BLaER1 (cell line): Measurements from ENCODE around the gene GREM1.

ENCODE experiments used
- H3K27ac ChIP-seq: shearing (Covaris generic); formaldehyde crosslinking; 2 replicates; pipeline ENCODE4 v1.8.1; 2022
- H3K27me3 ChIP-seq: shearing (Covaris generic); formaldehyde crosslinking; 2 replicates; pipeline ENCODE4 v1.8.1; 2022
- H3K36me3 ChIP-seq: shearing (Covaris generic); formaldehyde crosslinking; 2 replicates; pipeline ENCODE4 v1.8.1; 2022
- H3K4me1 ChIP-seq: shearing (Covaris generic); formaldehyde crosslinking; 2 replicates; pipeline ENCODE4 v1.8.1; 2022
- H3K4me2 ChIP-seq: shearing (Covaris generic); formaldehyde crosslinking; 2 replicates; pipeline ENCODE4 v1.8.1; 2022
- H3K4me3 ChIP-seq: shearing (Covaris generic); formaldehyde crosslinking; 2 replicates; pipeline ENCODE4 v1.8.1; 2022
- H3K9ac ChIP-seq: shearing (Covaris generic); formaldehyde crosslinking; 2 replicates; pipeline ENCODE4 v1.8.1; 2022
- H3K9me3 ChIP-seq: shearing (Covaris generic); formaldehyde crosslinking; 2 replicates; pipeline ENCODE4 v1.8.1; 2022
- H4K20me1 ChIP-seq: shearing (Covaris generic); formaldehyde crosslinking; 2 replicates; pipeline ENCODE4 v1.8.1; 2022
- Cebpa-rat ChIP-seq: shearing (Covaris generic); IDR thresholded peaks from 2 replicates; pipeline ENCODE4 v1.8.1; 2022

Gene GREM1

DNA sequence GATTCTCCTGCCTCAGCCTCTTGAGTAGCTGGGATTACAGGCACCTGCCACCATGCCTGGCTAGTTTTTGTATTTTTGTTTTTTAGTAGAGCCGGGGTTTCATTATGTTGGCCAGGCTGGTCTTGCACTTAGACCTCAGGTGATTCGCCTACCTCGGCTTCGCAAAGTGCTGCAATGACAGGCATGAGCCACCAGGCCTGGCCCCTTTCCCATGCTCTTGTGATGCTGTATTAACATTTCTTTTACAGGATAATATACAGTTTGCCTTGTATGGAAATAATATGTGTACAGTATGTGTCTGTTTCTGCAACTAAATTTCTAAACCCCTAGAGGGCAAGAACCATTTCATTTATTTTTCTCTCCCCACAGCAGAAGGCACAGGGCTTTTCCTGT, 38.5 kb upstream of the GREM1 start:
- no peak for TF ChIP-seq Cebpa-rat
- H3K9ac ChIP-seq: no peak overlapping the region
- H3K27me3 ChIP-seq: no peaks in the 10 kb centered on the region
- H3K4me1 ChIP-seq: peaks cover 16% of the 10 kb centered on the region
- no peaks in the 10 kb centered on the region for H3K9me3 ChIP-seq
- no peak overlapping the region for H3K4me3 ChIP-seq
- no peaks in the 10 kb centered on the region for H3K36me3 ChIP-seq
- no peak overlapping the region for H3K27ac ChIP-seq
- peak overlapping the region; percentile 50 for H3K4me2 ChIP-seq
- no peaks in the 10 kb centered on the region for H4K20me1 ChIP-seq

DNA sequence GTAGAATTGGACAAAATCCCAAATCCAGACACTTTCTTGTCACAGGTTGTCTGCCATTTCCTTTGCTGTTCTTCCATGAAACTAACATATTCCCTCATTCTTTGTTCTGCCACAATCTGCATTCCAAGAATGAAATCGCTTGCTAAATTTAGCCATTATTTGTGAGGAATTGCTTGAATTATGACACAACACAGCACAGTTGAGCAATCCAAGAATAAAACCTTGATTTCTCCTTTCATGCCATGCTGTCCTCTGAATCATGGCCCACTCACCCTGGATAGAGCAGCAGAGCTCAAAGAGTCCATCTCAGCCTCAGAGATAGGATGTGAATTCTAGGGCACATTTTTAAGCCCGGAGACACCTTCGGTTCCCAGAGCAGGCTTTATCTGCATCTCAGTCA, 35.2 kb upstream of the GREM1 start:
- no peaks in the 10 kb centered on the region for H3K27me3 ChIP-seq
- H3K4me2 ChIP-seq: no peak overlapping the region
- no peaks in the 10 kb centered on the region; the same call in 1 of the 2 replicates for H3K9me3 ChIP-seq
- H3K27ac ChIP-seq: no peak overlapping the region
- H3K36me3 ChIP-seq: no peaks in the 10 kb centered on the region
- H3K4me1 ChIP-seq: peaks cover 20% of the 10 kb centered on the region
- no peak overlapping the region for H3K4me3 ChIP-seq
- TF ChIP-seq Cebpa-rat: no peak
- H3K9ac ChIP-seq: no peak overlapping the region
- no peaks in the 10 kb centered on the region for H4K20me1 ChIP-seq

- Histone ChIP-seq H3K4me2 (no peak overlapping the region), H3K4me1 (peaks cover 20% of the 10 kb centered on the region), H3K9ac (no peak overlapping the region), H3K27ac (no peak overlapping the region), H3K27me3 (no peaks in the 10 kb centered on the region), H4K20me1 (no peaks in the 10 kb centered on the region), H3K4me3 (no peak overlapping the region), H3K9me3 (no peaks in the 10 kb centered on the region; the same call in 1 of the 2 replicates), H3K36me3 (no peaks in the 10 kb centered on the region)
- TF ChIP-seq Cebpa-rat: no peak
These were observed 34.7 kb upstream of the GREM1 start for GRCh38 chr15:32682977-32683630.

- Histone ChIP-seq H3K4me3 (no peak overlapping the region), H3K9me3 (no peaks in the 10 kb centered on the region; the same call in 1 of the 2 replicates), H3K4me1 (peaks cover 19% of the 10 kb centered on the region), H3K9ac (no peak overlapping the region), H4K20me1 (no peaks in the 10 kb centered on the region), H3K4me2 (peak overlapping the region; percentile 31), H3K27me3 (no peaks in the 10 kb centered on the region), H3K36me3 (no peaks in the 10 kb centered on the region), H3K27ac (no peak overlapping the region)
- TF ChIP-seq Cebpa-rat: no peak
These were observed 33.8 kb upstream of the GREM1 start for GRCh38 chr15:32683906-32684584.

DNA sequence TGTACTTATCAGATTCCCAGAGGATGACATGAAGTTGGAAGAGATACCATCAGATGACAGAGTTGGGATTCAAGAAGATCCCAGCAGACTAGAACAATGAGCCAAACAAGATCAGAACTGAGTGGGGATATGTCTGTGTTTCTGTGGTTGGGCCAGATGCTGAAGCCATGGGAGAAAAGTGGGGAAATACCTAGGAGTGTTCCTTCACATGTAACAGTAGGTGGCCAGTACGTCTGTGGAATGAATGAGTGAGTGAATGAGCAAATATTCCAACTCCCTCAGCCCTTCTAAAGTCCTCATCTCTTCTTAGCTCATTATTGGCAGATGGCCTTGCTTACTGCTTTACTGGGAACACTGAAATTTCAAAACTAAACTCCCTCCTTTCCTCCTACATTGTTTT, 32.2 kb upstream of the GREM1 start:
- Histone ChIP-seq H3K27ac (no peak overlapping the region), H4K20me1 (no peaks in the 10 kb centered on the region), H3K4me3 (no peak overlapping the region), H3K4me2 (no peak overlapping the region), H3K9me3 (no peaks in the 10 kb centered on the region; the same call in 1 of the 2 replicates), H3K4me1 (peaks cover 10% of the 10 kb centered on the region), H3K9ac (no peak overlapping the region), H3K36me3 (no peaks in the 10 kb centered on the region), H3K27me3 (no peaks in the 10 kb centered on the region)
- no peak for TF ChIP-seq Cebpa-rat

GRCh38 chr15:32687556-32687955, 30.2 kb upstream of the GREM1 start:
- Histone ChIP-seq H3K9me3 (no peaks in the 10 kb centered on the region; the same call in 1 of the 2 replicates), H3K4me2 (no peak overlapping the region), H3K27me3 (no peaks in the 10 kb centered on the region), H3K4me3 (no peak overlapping the region), H3K4me1 (peaks cover 10% of the 10 kb centered on the region), H3K27ac (no peak overlapping the region), H4K20me1 (no peaks in the 10 kb centered on the region), H3K36me3 (no peaks in the 10 kb centered on the region), H3K9ac (no peak overlapping the region)
- no peak for TF ChIP-seq Cebpa-rat

GRCh38 chr15:32688151-32688639, 29.6 kb upstream of the GREM1 start:
- H3K27ac ChIP-seq: no peak overlapping the region
- H3K4me3 ChIP-seq: no peak overlapping the region
- no peaks in the 10 kb centered on the region; the same call in 1 of the 2 replicates for H3K9me3 ChIP-seq
- H3K27me3 ChIP-seq: no peaks in the 10 kb centered on the region
- no peaks in the 10 kb centered on the region for H3K36me3 ChIP-seq
- no peak overlapping the region for H3K9ac ChIP-seq
- H3K4me1 ChIP-seq: peaks cover 10% of the 10 kb centered on the region
- no peak for TF ChIP-seq Cebpa-rat
- H4K20me1 ChIP-seq: no peaks in the 10 kb centered on the region
- no peak overlapping the region for H3K4me2 ChIP-seq

GRCh38 chr15:32690941-32691688, 26.7 kb upstream of the GREM1 start:
- Histone ChIP-seq H4K20me1 (no peaks in the 10 kb centered on the region), H3K4me2 (no peak overlapping the region), H3K27me3 (no peaks in the 10 kb centered on the region), H3K9me3 (no peaks in the 10 kb centered on the region; the same call in 1 of the 2 replicates), H3K9ac (no peak overlapping the region), H3K4me1 (no peaks in the 10 kb centered on the region), H3K36me3 (no peaks in the 10 kb centered on the region), H3K27ac (no peak overlapping the region), H3K4me3 (no peak overlapping the region)
- no peak for TF ChIP-seq Cebpa-rat

- Histone ChIP-seq H3K9ac (no peak overlapping the region), H4K20me1 (no peaks in the 10 kb centered on the region), H3K36me3 (no peaks in the 10 kb centered on the region), H3K9me3 (no peaks in the 10 kb centered on the region; the same call in 1 of the 2 replicates), H3K27me3 (no peaks in the 10 kb centered on the region), H3K4me3 (no peak overlapping the region), H3K4me2 (no peak overlapping the region), H3K4me1 (no peaks in the 10 kb centered on the region), H3K27ac (no peak overlapping the region)
- no peak for TF ChIP-seq Cebpa-rat
These were observed 26.1 kb upstream of the GREM1 start for GRCh38 chr15:32691689-32692038.

- Histone ChIP-seq H3K9me3 (no peaks in the 10 kb centered on the region), H3K27ac (no peak overlapping the region), H3K4me1 (no peaks in the 10 kb centered on the region), H4K20me1 (no peaks in the 10 kb centered on the region), H3K4me2 (no peak overlapping the region), H3K27me3 (no peaks in the 10 kb centered on the region), H3K9ac (no peak overlapping the region), H3K4me3 (no peak overlapping the region), H3K36me3 (no peaks in the 10 kb centered on the region)
- TF ChIP-seq Cebpa-rat: no peak
These were observed 25.5 kb upstream of the GREM1 start for GRCh38 chr15:32692286-32692685.
